Measurements from ENCODE around the gene SPINK9. TPM values are rescaled to one million over a fixed set of nuclear protein-coding genes. Genes with fewer than 3 reads are reported as not detected.

The SPINK9 gene
- total RNA-seq: not detected in 2 replicates

- ATAC-seq (ENCODE audit: low read depth) (no peak), DNase-seq (no peak)
- H3K36me3 Mint-ChIP-seq (ENCODE audit: low read depth): peaks cover 3% of the 10 kb centered on the region
- CTCF ChIA-PET: no interaction called here
- H3K4me3 Mint-ChIP-seq: no peak within 1 kb of the TSS
- peaks cover 6% of the 10 kb centered on the region for H3K9me3 Mint-ChIP-seq
- H3K27me3 Mint-ChIP-seq: peaks cover 2% of the 10 kb centered on the region
- no peak within 1 kb of the TSS for H3K27ac Mint-ChIP-seq
- intact Hi-C loops (cut with micrococcal nuclease): no loop called here
- POLR2A ChIA-PET: no interaction called here
- peaks cover 2% of the 10 kb centered on the region for H3K4me1 Mint-ChIP-seq
- TF ChIP-seq CTCF (IDR thresholded peaks at IDR 0.05): no peak
Measured at GRCh38 chr5:148335259-148335658, at the start of gene SPINK9. TSS of gene SPINK9 (plus strand) at chr5:148335559. CDS start at chr5:148335614, 55 bp downstream.

GRCh38 chr5:148290271-148291195 lies 44.8 kb upstream of the SPINK9 start:
- POLR2A ChIA-PET: no interaction called here
- DNase-seq (no peak), ATAC-seq (ENCODE audit: low read depth) (no peak)
- Mint-ChIP-seq H3K4me1 (no peaks in the 10 kb centered on the region), H3K27me3 (peaks cover 4% of the 10 kb centered on the region), H3K4me3 (no peak overlapping the region), H3K27ac (no peak overlapping the region), H3K36me3 (ENCODE audit: low read depth) (no peaks in the 10 kb centered on the region), H3K9me3 (no peaks in the 10 kb centered on the region)
- no peak for TF ChIP-seq CTCF (IDR thresholded peaks at IDR 0.05)
- CTCF ChIA-PET: no interaction called here
- intact Hi-C loops (cut with micrococcal nuclease): no loop called here

GRCh38 chr5:148297731-148298130 lies 37.6 kb upstream of the SPINK9 start:
- H3K27me3 Mint-ChIP-seq: no peaks in the 10 kb centered on the region
- no peak overlapping the region for H3K4me3 Mint-ChIP-seq
- ChIA-PET POLR2A (no interaction called here), CTCF (no interaction called here)
- H3K27ac Mint-ChIP-seq: no peak overlapping the region
- no peak for DNase-seq
- no peaks in the 10 kb centered on the region for H3K9me3 Mint-ChIP-seq
- intact Hi-C loops (cut with micrococcal nuclease): no loop called here
- ATAC-seq (ENCODE audit: low read depth): no peak
- no peaks in the 10 kb centered on the region for H3K36me3 Mint-ChIP-seq (ENCODE audit: low read depth)
- no peaks in the 10 kb centered on the region for H3K4me1 Mint-ChIP-seq
- TF ChIP-seq CTCF (IDR thresholded peaks at IDR 0.05): no peak

GRCh38 chr5:148306446-148306845 lies 28.9 kb upstream of the SPINK9 start:
- Mint-ChIP-seq H3K27ac (no peak overlapping the region), H3K4me3 (no peak overlapping the region), H3K9me3 (peaks cover 11% of the 10 kb centered on the region), H3K36me3 (ENCODE audit: low read depth) (no peaks in the 10 kb centered on the region), H3K4me1 (no peaks in the 10 kb centered on the region), H3K27me3 (no peaks in the 10 kb centered on the region)
- POLR2A ChIA-PET: no interaction called here
- CTCF ChIA-PET: no interaction called here
- TF ChIP-seq CTCF (IDR thresholded peaks at IDR 0.05): no peak
- intact Hi-C loops (cut with micrococcal nuclease): no loop called here
- no peak for DNase-seq
- no peak for ATAC-seq (ENCODE audit: low read depth)

- H3K4me3 Mint-ChIP-seq: no peak overlapping the region
- intact Hi-C loops (cut with micrococcal nuclease): no loop called here
- no peak for DNase-seq
- no peaks in the 10 kb centered on the region for H3K4me1 Mint-ChIP-seq
- peaks cover 11% of the 10 kb centered on the region for H3K9me3 Mint-ChIP-seq
- no peaks in the 10 kb centered on the region for H3K36me3 Mint-ChIP-seq (ENCODE audit: low read depth)
- POLR2A ChIA-PET: no interaction called here
- no peak for ATAC-seq (ENCODE audit: low read depth)
- no peak for TF ChIP-seq CTCF (IDR thresholded peaks at IDR 0.05)
- CTCF ChIA-PET: no interaction called here
- H3K27me3 Mint-ChIP-seq: no peaks in the 10 kb centered on the region
- H3K27ac Mint-ChIP-seq: no peak overlapping the region
Measured at GRCh38 chr5:148309019-148309418, 26.3 kb upstream of the SPINK9 start.

Measured in activated B cell treated with CpG ODN at 0.5 μM for 24 hours (primary cell).